Stimulated activated CD8-positive, alpha-beta memory T cell treated with anti-CD3 and anti-CD28 coated beads, Interleukin-12 subunit alpha, Interleukin-12 subunit beta, amount 100 ng/mL, for 1 hour (primary cell): ENCODE measurements around the gene LDB3.

Experiments
- DNase-seq: peaks from one replicate; pipeline ENCODE4 v3.0.0-alpha.2; 2020; ENCODE audit warnings: low read depth

Gene LDB3

GRCh38 chr10:86768412-86769062, 100.2 kb downstream of the LDB3 start:
- DNase-seq = no peak

- no peak for DNase-seq
Observed at GRCh38 chr10:86769991-86770390, 101.7 kb downstream of the LDB3 start.

GRCh38 chr10:86770412-86770960, 102.2 kb downstream of the LDB3 start:
- no peak for DNase-seq

- DNase-seq = no peak
Observed at GRCh38 chr10:86773498-86773897, 105.2 kb downstream of the LDB3 start.

- DNase-seq = no peak
Observed at GRCh38 chr10:86775056-86775869, 107.0 kb downstream of the LDB3 start.

- DNase-seq = no peak
Observed at GRCh38 chr10:86775870-86776180, 107.5 kb downstream of the LDB3 start.

GRCh38 chr10:86779220-86780017, 111.1 kb downstream of the LDB3 start:
- no peak for DNase-seq

- DNase-seq = no peak
Observed at GRCh38 chr10:86782701-86783418, 114.5 kb downstream of the LDB3 start.

GRCh38 chr10:86785037-86785436, 116.7 kb downstream of the LDB3 start:
- DNase-seq = no peak
